K562 (cell line): Measurements from ENCODE around the gene OPTN. TPM values are rescaled to one million over a fixed set of nuclear protein-coding genes. Genes with fewer than 3 reads are reported as not detected.

ENCODE experiments used
- BRD9 ChIP-seq: fragments of 450-650 bp; IDR thresholded peaks from 2 replicates; pipeline ENCODE4 v1.6.1; 2018; ENCODE audit warnings: low read depth; ENCODE audit not compliant: partially characterized antibody
- KLF6 ChIP-seq: fragments of 250-450 bp; sonication (Bioruptor Pico); IDR thresholded peaks from 2 replicates; pipeline ENCODE4 v1.4.0; 2020; ENCODE audit warnings: mild to moderate bottlenecking, moderate library complexity, borderline replicate concordance
- NBN ChIP-seq: fragments of 450-650 bp; IDR thresholded peaks from 2 replicates; pipeline ENCODE4 v1.6.1; 2016; ENCODE audit warnings: low read depth, mild to moderate bottlenecking
- POLR3G ChIP-seq: IDR thresholded peaks from 2 replicates; pipeline ENCODE4 v1.6.1; 2011; ENCODE audit not compliant: insufficient read length, insufficient replicate concordance; ENCODE audit errors: extremely low read depth
- PTRF ChIP-seq: fragments of 450-650 bp; IDR thresholded peaks from 2 replicates; pipeline ENCODE4 v1.6.1; 2016; ENCODE audit warnings: mild to moderate bottlenecking, missing genetic modification characterization, missing compliant biosample characterization
- PTTG1 ChIP-seq: fragments of 450-650 bp; IDR thresholded peaks from 2 replicates; pipeline ENCODE4 v1.6.1; 2016; ENCODE audit warnings: low read depth, mild to moderate bottlenecking, missing genetic modification characterization, missing compliant biosample characterization
- RBM15 ChIP-seq: fragments of 200-400 bp; formaldehyde crosslinking; IDR thresholded peaks from 2 replicates; pipeline ENCODE4 v1.6.1; 2018; ENCODE audit warnings: mild to moderate bottlenecking, low read length, moderate library complexity; ENCODE audit not compliant: insufficient read depth
- SP1 ChIP-seq: sonication (generic); formaldehyde crosslinking; IDR thresholded peaks from 2 replicates; pipeline ENCODE4 v1.8.1; 2022; ENCODE audit warnings: mild to moderate bottlenecking, missing genetic modification reagents
- ZFP36 ChIP-seq: fragments of 150-350 bp; IDR thresholded peaks from 2 replicates; pipeline ENCODE4 v1.6.1; 2018; ENCODE audit warnings: low read length, low read depth; ENCODE audit not compliant: partially characterized antibody
- ZNF23 ChIP-seq: fragments of 250-450 bp; sonication (Bioruptor Pico); IDR thresholded peaks from 2 replicates; pipeline ENCODE4 v1.4.0; 2020; ENCODE audit warnings: mild to moderate bottlenecking
- ZNF644 ChIP-seq: fragments of 200-800 bp; sonication (Bioruptor generic); IDR thresholded peaks from 2 replicates; pipeline ENCODE4 v1.6.1; 2016; ENCODE audit warnings: low read depth, missing genetic modification characterization, missing compliant biosample characterization
- ZNF75A ChIP-seq: fragments of 450-650 bp; formaldehyde crosslinking; IDR thresholded peaks from 2 replicates; pipeline ENCODE4 v1.4.0; 2020; ENCODE audit warnings: mild to moderate bottlenecking
- polyA plus RNA-seq, 8 experiments: library from polyadenylated mRNA; depleted of rRNA in 4 of 8; stranded (reverse) in 5 of 8; unstranded in 3 of 8; fragments of >200 nt; fragmentation: Nextera tagmentation in 2 of 8; fragmentation: Illumina TruSeq in 1 of 8; extraction: Ambion mirVana in 2 of 8; extraction: Trizol in 1 of 8; gene quantifications; 2 replicates each; pipeline versions ENCODE4 v1.2.1 to v1.2.3, GENCODE V29; 2011 to 2014; ENCODE audit warnings: inconsistent platforms in 1 of 8, missing spikeins in 1 of 8
- total RNA-seq, 7 experiments: library from RNA; depleted of rRNA in 6 of 7; stranded (reverse); fragments of >200 nt in 6 of 7; fragmentation: Illumina TruSeq in 2 of 7; extraction: Trizol in 2 of 7; gene quantifications; 2 replicates each; pipeline versions ENCODE4 v1.2.1 to v1.2.3, GENCODE V29; 2011 to 2021; ENCODE audit warnings: low replicate concordance in 1 of 7
- TF ChIP-seq, protein P1 (sequence below): fragments of 250-450 bp; sonication (Bioruptor Pico); IDR thresholded peaks from 2 replicates; pipeline ENCODE4 v1.8.0; 2022; ENCODE audit warnings: moderate library complexity, mild to moderate bottlenecking, inconsistent platforms
- TF ChIP-seq, protein P2 (sequence below): fragments of 250-450 bp; sonication (Bioruptor Pico); IDR thresholded peaks from 2 replicates; pipeline ENCODE4 v1.8.0; 2021; ENCODE audit warnings: moderate library complexity, mild to moderate bottlenecking, inconsistent platforms
- TF ChIP-seq, protein P3 (sequence below), 2 experiments: fragments of 450-650 bp; formaldehyde crosslinking in 1 of 2; IDR thresholded peaks; 2 replicates each; pipeline versions ENCODE4 v1.4.0 to v1.6.1; 2014 to 2020; ENCODE audit warnings: mild to moderate bottlenecking in 2 of 2, borderline replicate concordance in 1 of 2, low read depth in 1 of 2

OPTN gene
- total and polyA plus RNA-seq, 9 of the 15 experiments (the other 6 are each of a cell fraction or from before 2014, with no cell fraction given), result 2.2 to 6.8 (median 5.0) TPM

DNA sequence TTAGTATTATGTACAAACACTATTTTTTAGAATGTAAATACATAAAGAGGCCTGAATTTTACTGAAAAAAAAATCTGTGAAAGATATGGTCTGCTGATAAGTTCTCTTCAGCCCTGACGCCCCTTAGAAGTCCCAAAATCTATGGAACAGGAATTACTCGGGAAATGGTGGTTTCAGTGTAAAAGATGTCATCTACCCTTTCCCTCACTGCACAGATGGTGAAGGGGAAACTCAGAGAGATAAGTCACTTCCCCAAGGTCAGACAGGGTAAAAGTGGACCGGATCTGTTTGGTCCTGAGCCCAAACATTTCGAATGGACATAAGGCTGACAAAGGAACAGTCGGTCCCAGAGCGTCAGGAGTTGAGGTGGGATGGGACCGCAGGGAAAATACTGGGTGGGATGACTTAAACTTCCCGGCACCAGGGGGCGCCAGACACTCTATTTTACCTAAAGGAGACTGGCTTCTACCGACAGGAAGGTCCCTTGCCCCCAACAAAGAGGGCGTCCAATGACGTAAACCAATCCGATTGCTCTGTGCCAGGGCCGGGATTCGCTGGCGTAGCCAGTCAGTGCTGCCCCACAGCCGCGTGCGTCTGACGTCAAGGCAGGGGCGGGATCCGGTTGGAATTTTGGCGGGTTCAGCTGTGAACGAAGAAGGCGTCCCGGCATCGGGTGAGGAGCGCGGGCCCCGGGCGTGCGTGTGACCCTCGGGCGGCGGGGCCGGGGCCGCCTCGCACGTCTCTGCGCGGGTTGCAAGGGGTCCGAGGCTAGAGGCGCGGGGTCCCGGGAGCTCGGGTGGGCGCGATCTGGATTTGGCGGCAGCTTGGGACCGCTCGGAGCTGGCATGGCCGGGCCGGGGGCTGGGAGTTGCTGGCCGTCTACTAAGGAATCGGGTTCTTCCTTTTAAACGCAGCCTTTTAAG, 61.2 kb downstream of the OPTN start, which contains the start of gene MCM10 (continued):
- TF ChIP-seq KLF6 (CRISPR knock-in tag) (no peak), POLR3G (no peak), ZNF23 (CRISPR knock-in tag) (no peak), NBN (no peak; the same call in 1 of the 2 replicates), BRD9 (no peak), PTTG1 (tag) (no peak), ZNF75A (CRISPR knock-in tag) (peak; percentile 24; the same call in 1 of the 2 replicates), SP1 (CRISPR knock-in tag) (peak; percentile 80), ZNF644 (no peak), RBM15 (no peak), PTRF (no peak), ZFP36 (no peak)
- TF ChIP-seq, protein P1, sequence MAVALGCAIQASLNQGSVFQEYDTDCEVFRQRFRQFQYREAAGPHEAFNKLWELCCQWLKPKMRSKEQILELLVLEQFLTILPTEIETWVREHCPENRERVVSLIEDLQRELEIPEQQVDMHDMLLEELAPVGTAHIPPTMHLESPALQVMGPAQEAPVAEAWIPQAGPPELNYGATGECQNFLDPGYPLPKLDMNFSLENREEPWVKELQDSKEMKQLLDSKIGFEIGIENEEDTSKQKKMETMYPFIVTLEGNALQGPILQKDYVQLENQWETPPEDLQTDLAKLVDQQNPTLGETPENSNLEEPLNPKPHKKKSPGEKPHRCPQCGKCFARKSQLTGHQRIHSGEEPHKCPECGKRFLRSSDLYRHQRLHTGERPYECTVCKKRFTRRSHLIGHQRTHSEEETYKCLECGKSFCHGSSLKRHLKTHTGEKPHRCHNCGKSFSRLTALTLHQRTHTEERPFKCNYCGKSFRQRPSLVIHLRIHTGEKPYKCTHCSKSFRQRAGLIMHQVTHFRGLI (CRISPR knock-in tag), result no peak
- TF ChIP-seq, protein P2, sequence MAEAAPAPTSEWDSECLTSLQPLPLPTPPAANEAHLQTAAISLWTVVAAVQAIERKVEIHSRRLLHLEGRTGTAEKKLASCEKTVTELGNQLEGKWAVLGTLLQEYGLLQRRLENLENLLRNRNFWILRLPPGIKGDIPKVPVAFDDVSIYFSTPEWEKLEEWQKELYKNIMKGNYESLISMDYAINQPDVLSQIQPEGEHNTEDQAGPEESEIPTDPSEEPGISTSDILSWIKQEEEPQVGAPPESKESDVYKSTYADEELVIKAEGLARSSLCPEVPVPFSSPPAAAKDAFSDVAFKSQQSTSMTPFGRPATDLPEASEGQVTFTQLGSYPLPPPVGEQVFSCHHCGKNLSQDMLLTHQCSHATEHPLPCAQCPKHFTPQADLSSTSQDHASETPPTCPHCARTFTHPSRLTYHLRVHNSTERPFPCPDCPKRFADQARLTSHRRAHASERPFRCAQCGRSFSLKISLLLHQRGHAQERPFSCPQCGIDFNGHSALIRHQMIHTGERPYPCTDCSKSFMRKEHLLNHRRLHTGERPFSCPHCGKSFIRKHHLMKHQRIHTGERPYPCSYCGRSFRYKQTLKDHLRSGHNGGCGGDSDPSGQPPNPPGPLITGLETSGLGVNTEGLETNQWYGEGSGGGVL, result no peak
- TF ChIP-seq, protein P3, sequence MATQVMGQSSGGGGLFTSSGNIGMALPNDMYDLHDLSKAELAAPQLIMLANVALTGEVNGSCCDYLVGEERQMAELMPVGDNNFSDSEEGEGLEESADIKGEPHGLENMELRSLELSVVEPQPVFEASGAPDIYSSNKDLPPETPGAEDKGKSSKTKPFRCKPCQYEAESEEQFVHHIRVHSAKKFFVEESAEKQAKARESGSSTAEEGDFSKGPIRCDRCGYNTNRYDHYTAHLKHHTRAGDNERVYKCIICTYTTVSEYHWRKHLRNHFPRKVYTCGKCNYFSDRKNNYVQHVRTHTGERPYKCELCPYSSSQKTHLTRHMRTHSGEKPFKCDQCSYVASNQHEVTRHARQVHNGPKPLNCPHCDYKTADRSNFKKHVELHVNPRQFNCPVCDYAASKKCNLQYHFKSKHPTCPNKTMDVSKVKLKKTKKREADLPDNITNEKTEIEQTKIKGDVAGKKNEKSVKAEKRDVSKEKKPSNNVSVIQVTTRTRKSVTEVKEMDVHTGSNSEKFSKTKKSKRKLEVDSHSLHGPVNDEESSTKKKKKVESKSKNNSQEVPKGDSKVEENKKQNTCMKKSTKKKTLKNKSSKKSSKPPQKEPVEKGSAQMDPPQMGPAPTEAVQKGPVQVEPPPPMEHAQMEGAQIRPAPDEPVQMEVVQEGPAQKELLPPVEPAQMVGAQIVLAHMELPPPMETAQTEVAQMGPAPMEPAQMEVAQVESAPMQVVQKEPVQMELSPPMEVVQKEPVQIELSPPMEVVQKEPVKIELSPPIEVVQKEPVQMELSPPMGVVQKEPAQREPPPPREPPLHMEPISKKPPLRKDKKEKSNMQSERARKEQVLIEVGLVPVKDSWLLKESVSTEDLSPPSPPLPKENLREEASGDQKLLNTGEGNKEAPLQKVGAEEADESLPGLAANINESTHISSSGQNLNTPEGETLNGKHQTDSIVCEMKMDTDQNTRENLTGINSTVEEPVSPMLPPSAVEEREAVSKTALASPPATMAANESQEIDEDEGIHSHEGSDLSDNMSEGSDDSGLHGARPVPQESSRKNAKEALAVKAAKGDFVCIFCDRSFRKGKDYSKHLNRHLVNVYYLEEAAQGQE (IDR thresholded peaks at IDR 0.05; ENCODE audit: borderline replicate concordance), result peak; percentile 63
- TF ChIP-seq, protein P3 (CRISPR knock-in tag; IDR thresholded peaks at IDR 0.05; ENCODE audit: low read depth), result no peak
